Measurements from ENCODE around the gene MOBP.
"Not testable (repeated sequence)": the region's sequence is repeated elsewhere in the genome, so short reads cannot be mapped to it uniquely, and the experiment has no call there.

MOBP gene

GRCh38 chr3:39453134-39453533 is 14.3 kb upstream of the MOBP start:
- DNase-seq, result no peak

GRCh38 chr3:39453872-39454271 is 13.6 kb upstream of the MOBP start:
- not testable (repeated sequence) for DNase-seq

GRCh38 chr3:39454591-39455217 is 12.8 kb upstream of the MOBP start:
- DNase-seq, result no peak

- DNase-seq, result no peak
These were observed 11.3 kb upstream of the MOBP start for GRCh38 chr3:39456159-39456558.

- DNase-seq, result no peak
These were observed 10.1 kb upstream of the MOBP start for GRCh38 chr3:39457361-39457760.

GRCh38 chr3:39458579-39458978 is 8.9 kb upstream of the MOBP start:
- DNase-seq, result not testable (repeated sequence)

GRCh38 chr3:39460677-39461076 is 6.8 kb upstream of the MOBP start:
- DNase-seq, result no peak

- no peak for DNase-seq
These were observed 4.2 kb upstream of the MOBP start for GRCh38 chr3:39463269-39463668.

GRCh38 chr3:39466988-39467387 is 492 bp upstream of the MOBP start:
- DNase-seq, result no peak

- DNase-seq, result no peak
These were observed 592 bp downstream of the MOBP start for GRCh38 chr3:39468108-39468436.

- no peak for DNase-seq
These were observed 1.8 kb downstream of the MOBP start for GRCh38 chr3:39469258-39469657.

GRCh38 chr3:39469945-39470344 is 2.5 kb downstream of the MOBP start:
- no peak for DNase-seq

- no peak for DNase-seq
These were observed 4.2 kb downstream of the MOBP start for GRCh38 chr3:39471652-39472051.

- no peak for DNase-seq
These were observed 6.1 kb downstream of the MOBP start for GRCh38 chr3:39473452-39474125.

GRCh38 chr3:39474126-39474515 is 6.6 kb downstream of the MOBP start:
- DNase-seq, result no peak

GRCh38 chr3:39476783-39477182 is 9.3 kb downstream of the MOBP start:
- DNase-seq, result no peak

GRCh38 chr3:39478226-39478625 is 10.7 kb downstream of the MOBP start:
- no peak for DNase-seq

GRCh38 chr3:39479701-39480414 is 12.4 kb downstream of the MOBP start:
- no peak for DNase-seq

GRCh38 chr3:39485547-39485946 is 18.1 kb downstream of the MOBP start:
- no peak for DNase-seq

GRCh38 chr3:39491014-39491413 is 23.5 kb downstream of the MOBP start:
- DNase-seq, result no peak

- DNase-seq, result no peak
These were observed 24.4 kb downstream of the MOBP start for GRCh38 chr3:39491733-39492350.

GRCh38 chr3:39494781-39495180 is 27.3 kb downstream of the MOBP start:
- no peak for DNase-seq

- no peak for DNase-seq
These were observed 30.3 kb downstream of the MOBP start for GRCh38 chr3:39497753-39498152.

Measured in NCI-H510A (cell line).